NT2/D1 (cell line): Measurements from ENCODE around the gene TBL1X.

ENCODE experiments used
- DNase-seq: peaks from one replicate; pipeline ENCODE4 v3.0.0-alpha.2; 2011; ENCODE audit warnings: low read depth, low spot score
- H3K27me3 ChIP-seq: 2 replicates; pipeline ENCODE4 v1.6.0; 2011; ENCODE audit warnings: mild to moderate bottlenecking; ENCODE audit not compliant: insufficient read length, insufficient read depth
- H3K36me3 ChIP-seq: 2 replicates; pipeline ENCODE4 v1.6.1; 2011; ENCODE audit warnings: mild to moderate bottlenecking, low read length, mixed read lengths; ENCODE audit not compliant: insufficient read depth, insufficient read length
- H3K4me1 ChIP-seq: 2 replicates; pipeline ENCODE4 v1.5.1; 2011; ENCODE audit not compliant: insufficient read depth, insufficient read length
- H3K4me3 ChIP-seq: 2 replicates; pipeline ENCODE4 v1.5.1; 2011; ENCODE audit warnings: low read depth; ENCODE audit not compliant: insufficient read length
- H3K9ac ChIP-seq: 2 replicates; pipeline ENCODE4 v1.6.0; 2011; ENCODE audit warnings: low read depth; ENCODE audit not compliant: insufficient read length
- H3K9me3 ChIP-seq: 2 replicates; pipeline ENCODE4 v1.5.1; 2011; ENCODE audit warnings: mild to moderate bottlenecking, low read length; ENCODE audit not compliant: insufficient read depth
- SUZ12 ChIP-seq: IDR thresholded peaks from 2 replicates; pipeline ENCODE4 v1.6.1; 2011; ENCODE audit not compliant: insufficient read length, insufficient read depth; ENCODE audit errors: extremely low read depth
- YY1 ChIP-seq: IDR thresholded peaks from 2 replicates; pipeline ENCODE4 v1.6.1; 2011; ENCODE audit not compliant: insufficient read length, insufficient read depth
- ZNF274 ChIP-seq: IDR thresholded peaks from 2 replicates; pipeline ENCODE4 v1.6.1; 2011; ENCODE audit warnings: mild to moderate bottlenecking, low read depth, low read length

Gene TBL1X

GRCh38 chrX:9681011-9681410 lies 216.2 kb downstream of the TBL1X start:
- Histone ChIP-seq H3K4me3 (no peak overlapping the region), H3K4me1 (no peaks in the 10 kb centered on the region), H3K9ac (no peak overlapping the region), H3K36me3 (peaks cover 34% of the 10 kb centered on the region), H3K27me3 (no peaks in the 10 kb centered on the region), H3K9me3 (no peaks in the 10 kb centered on the region)
- DNase-seq = no peak
- TF ChIP-seq YY1 (no peak), ZNF274 (no peak), SUZ12 (no peak)

- Histone ChIP-seq H3K9ac (no peak overlapping the region), H3K9me3 (no peaks in the 10 kb centered on the region), H3K36me3 (peaks cover 36% of the 10 kb centered on the region), H3K4me1 (no peaks in the 10 kb centered on the region), H3K27me3 (no peaks in the 10 kb centered on the region), H3K4me3 (no peak overlapping the region)
- TF ChIP-seq SUZ12 (no peak), YY1 (no peak), ZNF274 (no peak)
- no peak for DNase-seq
These were observed 216.6 kb downstream of the TBL1X start for GRCh38 chrX:9681422-9681821.

GRCh38 chrX:9682456-9682855 lies 217.6 kb downstream of the TBL1X start:
- TF ChIP-seq ZNF274 (no peak), SUZ12 (no peak), YY1 (no peak)
- Histone ChIP-seq H3K9ac (no peak overlapping the region), H3K27me3 (no peaks in the 10 kb centered on the region), H3K4me1 (no peaks in the 10 kb centered on the region), H3K9me3 (no peaks in the 10 kb centered on the region), H3K4me3 (no peak overlapping the region), H3K36me3 (peaks cover 36% of the 10 kb centered on the region)
- no peak for DNase-seq

- no peak for TF ChIP-seq ZNF274
- TF ChIP-seq SUZ12 = no peak
- TF ChIP-seq YY1 = no peak
These were observed 218.0 kb downstream of the TBL1X start for GRCh38 chrX:9682861-9683260.

GRCh38 chrX:9683350-9683749 lies 218.5 kb downstream of the TBL1X start:
- DNase-seq = no peak
- TF ChIP-seq ZNF274 = no peak
- Histone ChIP-seq H3K9ac (no peak overlapping the region), H3K9me3 (no peaks in the 10 kb centered on the region), H3K4me3 (no peak overlapping the region), H3K27me3 (no peaks in the 10 kb centered on the region), H3K36me3 (peaks cover 39% of the 10 kb centered on the region), H3K4me1 (no peaks in the 10 kb centered on the region)

More at GRCh38 chrX:9682861-9683260, 218.0 kb downstream of the TBL1X start:
- H3K27me3 ChIP-seq = no peaks in the 10 kb centered on the region
- H3K4me3 ChIP-seq = no peak overlapping the region
- H3K9me3 ChIP-seq = no peaks in the 10 kb centered on the region
- H3K36me3 ChIP-seq = peaks cover 38% of the 10 kb centered on the region
- no peak overlapping the region for H3K9ac ChIP-seq
- no peaks in the 10 kb centered on the region for H3K4me1 ChIP-seq
- no peak for DNase-seq

- H3K27me3 ChIP-seq = no peaks in the 10 kb centered on the region
- no peaks in the 10 kb centered on the region for H3K9me3 ChIP-seq
- no peak for DNase-seq
- no peak overlapping the region for H3K4me3 ChIP-seq
- TF ChIP-seq ZNF274 = no peak
- TF ChIP-seq SUZ12 = no peak
- TF ChIP-seq YY1 = no peak
- H3K9ac ChIP-seq = no peak overlapping the region
- H3K36me3 ChIP-seq = peaks cover 65% of the 10 kb centered on the region
- no peaks in the 10 kb centered on the region for H3K4me1 ChIP-seq
These were observed 223.0 kb downstream of the TBL1X start for GRCh38 chrX:9687899-9688298.

- no peaks in the 10 kb centered on the region for H3K9me3 ChIP-seq
- no peaks in the 10 kb centered on the region for H3K27me3 ChIP-seq
- no peak overlapping the region for H3K9ac ChIP-seq
- H3K4me1 ChIP-seq = no peaks in the 10 kb centered on the region
- peaks cover 73% of the 10 kb centered on the region for H3K36me3 ChIP-seq
- DNase-seq = no peak
- no peak for TF ChIP-seq YY1
- no peak for TF ChIP-seq ZNF274
- no peak for TF ChIP-seq SUZ12
- H3K4me3 ChIP-seq = no peak overlapping the region
These were observed 224.0 kb downstream of the TBL1X start for GRCh38 chrX:9688833-9689232.

GRCh38 chrX:9690046-9690445 lies 225.2 kb downstream of the TBL1X start:
- H3K36me3 ChIP-seq = peaks cover 72% of the 10 kb centered on the region
- no peaks in the 10 kb centered on the region for H3K4me1 ChIP-seq
- no peaks in the 10 kb centered on the region for H3K27me3 ChIP-seq
- no peak overlapping the region for H3K9ac ChIP-seq
- no peak overlapping the region for H3K4me3 ChIP-seq
- TF ChIP-seq SUZ12 (no peak), ZNF274 (no peak), YY1 (no peak)
- DNase-seq = no peak
- no peaks in the 10 kb centered on the region for H3K9me3 ChIP-seq
